Gastroesophageal sphincter (tissue), 4 donors: ENCODE data around the gene COL4A2. TPM values are rescaled to one million over a fixed set of nuclear protein-coding genes. Genes with fewer than 3 reads are reported as not detected.
A peak's percentile ranks its signal among the peaks of the same experiment; 100 is the strongest.

Experiments used
- ATAC-seq: fragments of 150-250 bp; one replicate; pipeline ENCODE4 v1.9.1; 2016; ENCODE audit warnings: mild to moderate bottlenecking, moderate library complexity
- H3K27ac ChIP-seq, 4 donors: fragments of 200-600 bp; sonication (generic) in 3 of 4; 1 replicate in 3 of 4; 2 replicates in 1 of 4; pipeline ENCODE4 v1.5.1; 2016 to 2019
- H3K27me3 ChIP-seq: fragments of 200-600 bp; sonication (generic); one replicate; pipeline ENCODE4 v1.5.1; 2019
- H3K36me3 ChIP-seq, 2 donors: fragments of 200-600 bp; sonication (generic); one replicate each; pipeline ENCODE4 v1.5.1; 2019; ENCODE audit warnings: control low read depth in 1 of 2
- H3K4me1 ChIP-seq, 3 donors: fragments of 200-600 bp; sonication (generic); 1 replicate in 2 of 3; 2 replicates in 1 of 3; pipeline ENCODE4 v1.5.1; 2016 to 2019; ENCODE audit warnings: control low read depth in 2 of 3
- H3K4me3 ChIP-seq, 2 donors: fragments of 200-600 bp; sonication (generic); one replicate each; pipeline ENCODE4 v1.5.1; 2019; ENCODE audit warnings: mild to moderate bottlenecking in 1 of 2, moderate library complexity in 1 of 2
- H3K9me3 ChIP-seq, 3 donors: fragments of 200-600 bp; sonication (generic); one replicate each; pipeline ENCODE4 v1.5.1; 2017 to 2019; ENCODE audit warnings: control low read depth in 2 of 3
- EP300 ChIP-seq: sonication (generic); formaldehyde crosslinking; IDR thresholded peaks from one replicate; pipeline ENCODE4 v1.6.1; 2017; ENCODE audit warnings: antibody characterized with exemption, mild to moderate bottlenecking
- POLR2A ChIP-seq, 2 donors: fragments of 450-650 bp; IDR thresholded peaks; one replicate each; pipeline ENCODE4 v1.6.1; 2017; ENCODE audit warnings: antibody characterized with exemption in 2 of 2, mild to moderate bottlenecking in 2 of 2, moderate library complexity in 1 of 2
- POLR2AphosphoS5 ChIP-seq: sonication (generic); formaldehyde crosslinking; IDR thresholded peaks from one replicate; pipeline ENCODE4 v1.6.1; 2017; ENCODE audit warnings: antibody characterized with exemption
- WGBS, 2 donors: methylation state at CpG; one replicate each; pipeline ENCODE4 v1.1.5; 2018; ENCODE audit warnings: low coverage in 1 of 2; 5-methylcytosine and 5-hydroxymethylcytosine counted together
- total RNA-seq, 4 donors: library from RNA; depleted of rRNA; stranded (reverse); fragments of >200 nt; gene quantifications; one replicate each; pipeline ENCODE4 v1.1.0, GENCODE V29; 2016
- TF ChIP-seq, protein P1 (sequence below), 4 experiments: fragments of 200-600 bp in 2 of 4; fragments of 450-650 bp in 2 of 4; sonication (generic) in 1 of 4; IDR thresholded peaks; one replicate each; pipeline ENCODE4 v1.5.1; 2017 to 2019; ENCODE audit warnings: antibody characterized with exemption in 4 of 4, mild to moderate bottlenecking in 2 of 4, moderate library complexity in 2 of 4

COL4A2 gene
- total RNA-seq, 4 donors from 2014 or later = 478 to 945 (median 543) TPM

DNA sequence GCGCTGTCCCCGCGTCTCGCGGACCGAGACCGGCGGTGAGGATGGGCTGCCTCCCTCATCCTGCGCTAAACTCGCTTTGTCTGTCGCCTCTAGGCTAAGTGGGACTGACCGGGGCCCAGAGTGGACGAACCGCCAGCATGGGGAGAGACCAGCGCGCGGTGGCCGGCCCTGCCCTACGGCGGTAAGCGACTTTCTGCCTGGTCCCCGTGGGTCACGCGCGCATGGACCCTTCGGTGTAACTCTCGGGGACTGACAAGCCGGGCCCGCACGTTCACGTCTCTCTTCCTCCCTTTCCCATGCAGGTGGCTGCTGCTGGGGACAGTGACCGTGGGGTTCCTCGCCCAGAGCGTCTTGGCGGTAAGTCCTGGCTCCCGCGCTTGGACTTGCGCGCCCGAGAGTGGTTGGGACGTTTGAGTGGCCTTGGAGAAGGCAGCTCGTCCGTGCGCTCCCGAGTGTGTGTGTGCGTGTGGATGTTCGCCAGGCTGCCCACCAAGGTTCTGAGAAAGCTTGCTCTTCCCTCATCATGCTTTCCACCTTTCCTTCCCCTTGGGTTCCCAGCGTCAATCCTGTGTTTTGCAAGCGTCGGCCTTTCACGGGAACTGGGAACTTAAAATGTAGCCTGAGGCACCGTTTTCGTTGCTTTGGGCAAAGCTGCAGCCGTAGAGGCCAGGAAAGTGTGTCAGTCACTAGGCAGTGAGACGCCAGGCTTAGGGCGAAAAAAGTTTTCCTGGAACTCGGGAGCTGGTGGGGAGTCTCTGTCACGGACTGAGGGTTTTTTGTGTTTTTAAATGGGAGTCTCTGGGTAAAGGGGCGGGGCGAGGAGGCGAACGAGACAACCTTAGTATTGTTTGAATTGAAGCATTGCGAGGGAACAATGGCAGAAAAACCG lies 927 bp downstream of the COL4A2 start:
- Histone ChIP-seq H3K27me3 (no peaks in the 10 kb centered on the region), H3K27ac (peak overlapping the region; percentile 95 to 99 (median 98)), H3K36me3 (no peaks in the 10 kb centered on the region), H3K4me1 (peaks cover 0 to 67% (median 32%) of the 10 kb centered on the region in 3 donors), H3K9me3 (no peaks in the 10 kb centered on the region), H3K4me3 (peak overlapping the region; percentile 89 to 98)
- WGBS, 2 donors = 0 to 7% methylated on average over 3 to 17 of the region's 64 CpGs
- TF ChIP-seq POLR2AphosphoS5 = peak; percentile 66
- TF ChIP-seq, protein P1, sequence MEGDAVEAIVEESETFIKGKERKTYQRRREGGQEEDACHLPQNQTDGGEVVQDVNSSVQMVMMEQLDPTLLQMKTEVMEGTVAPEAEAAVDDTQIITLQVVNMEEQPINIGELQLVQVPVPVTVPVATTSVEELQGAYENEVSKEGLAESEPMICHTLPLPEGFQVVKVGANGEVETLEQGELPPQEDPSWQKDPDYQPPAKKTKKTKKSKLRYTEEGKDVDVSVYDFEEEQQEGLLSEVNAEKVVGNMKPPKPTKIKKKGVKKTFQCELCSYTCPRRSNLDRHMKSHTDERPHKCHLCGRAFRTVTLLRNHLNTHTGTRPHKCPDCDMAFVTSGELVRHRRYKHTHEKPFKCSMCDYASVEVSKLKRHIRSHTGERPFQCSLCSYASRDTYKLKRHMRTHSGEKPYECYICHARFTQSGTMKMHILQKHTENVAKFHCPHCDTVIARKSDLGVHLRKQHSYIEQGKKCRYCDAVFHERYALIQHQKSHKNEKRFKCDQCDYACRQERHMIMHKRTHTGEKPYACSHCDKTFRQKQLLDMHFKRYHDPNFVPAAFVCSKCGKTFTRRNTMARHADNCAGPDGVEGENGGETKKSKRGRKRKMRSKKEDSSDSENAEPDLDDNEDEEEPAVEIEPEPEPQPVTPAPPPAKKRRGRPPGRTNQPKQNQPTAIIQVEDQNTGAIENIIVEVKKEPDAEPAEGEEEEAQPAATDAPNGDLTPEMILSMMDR (IDR thresholded peaks at IDR 0.05) = no peak
- ATAC-seq = peak; percentile 3

GRCh38 chr13:110308656-110309359 lies 1.7 kb downstream of the COL4A2 start:
- Histone ChIP-seq H3K27me3 (no peaks in the 10 kb centered on the region), H3K9me3 (no peaks in the 10 kb centered on the region), H3K4me1 (peaks cover 0 to 65% (median 29%) of the 10 kb centered on the region in 3 donors), H3K4me3 (peak overlapping the region; percentile 89 to 98), H3K36me3 (no peaks in the 10 kb centered on the region), H3K27ac (peak overlapping the region; percentile 95 to 99 (median 98))
- WGBS, 2 donors = 0 to 2% methylated on average over 14 to 24 of the region's 31 CpGs
- ATAC-seq = no peak
- TF ChIP-seq POLR2AphosphoS5 (no peak), POLR2A (IDR thresholded peaks at IDR 0.05) (no peak), EP300 (no peak)
- TF ChIP-seq, protein P1 (IDR thresholded peaks at IDR 0.05) = no peak

DNA sequence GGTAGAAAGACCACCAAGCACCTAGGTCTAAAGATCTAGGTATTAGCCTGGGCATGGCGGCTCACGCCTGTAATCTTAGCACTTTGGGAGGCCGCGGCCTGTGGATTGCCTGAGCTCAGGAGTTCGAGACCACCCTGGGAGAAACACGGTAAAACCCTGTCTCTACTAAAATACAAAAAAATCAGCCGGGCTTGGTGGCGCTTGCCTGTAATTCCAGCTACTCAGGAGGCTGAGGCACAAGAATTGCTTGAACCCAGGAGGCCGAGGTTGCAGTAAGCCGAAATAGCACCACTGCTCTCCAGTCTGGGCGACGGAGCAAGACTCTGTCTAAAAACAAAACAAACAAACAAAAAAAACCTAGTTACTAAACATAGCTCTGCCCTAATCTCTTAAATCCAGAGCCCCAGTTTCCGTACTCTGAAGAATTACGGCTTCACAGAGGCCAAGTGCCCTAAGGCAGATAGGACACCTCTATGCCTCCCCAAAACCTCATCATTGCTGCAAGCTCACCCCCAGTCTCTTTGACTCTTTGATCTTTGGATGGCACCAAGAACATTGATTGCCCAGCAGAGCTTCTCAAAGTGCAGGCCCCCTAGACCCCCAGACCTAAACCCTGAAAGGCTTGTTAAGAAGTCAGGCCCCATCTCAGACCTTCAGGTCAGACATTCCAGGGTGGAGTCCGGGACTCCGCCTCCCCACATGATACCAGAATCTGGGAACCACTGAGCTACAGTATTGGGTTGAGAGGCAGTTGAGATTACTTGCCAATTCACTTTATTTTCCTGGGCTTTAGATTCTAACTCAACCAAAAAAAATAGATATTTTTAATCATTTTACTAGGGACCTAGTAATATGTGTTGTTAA lies 2.8 kb downstream of the COL4A2 start:
- Histone ChIP-seq H3K4me1 (peaks cover 1 to 65% (median 33%) of the 10 kb centered on the region in 3 donors), H3K9me3 (no peaks in the 10 kb centered on the region), H3K27ac (peak overlapping the region; percentile 95 to 99 (median 98)), H3K27me3 (no peaks in the 10 kb centered on the region), H3K36me3 (no peaks in the 10 kb centered on the region), H3K4me3 (peak overlapping the region; percentile 89 to 98)
- no peak for TF ChIP-seq POLR2AphosphoS5
- TF ChIP-seq EP300 = no peak
- TF ChIP-seq POLR2A (IDR thresholded peaks at IDR 0.05) = no peak
- TF ChIP-seq, protein P1 (IDR thresholded peaks at IDR 0.05) = no peak
- 34 to 61% methylated on average over 4 to 9 of the region's 16 CpGs for WGBS, 2 donors
- ATAC-seq = no peak

GRCh38 chr13:110310541-110311442 lies 3.7 kb downstream of the COL4A2 start:
- Histone ChIP-seq H3K36me3 (no peaks in the 10 kb centered on the region), H3K27me3 (no peaks in the 10 kb centered on the region), H3K4me3 (peak overlapping the region; percentile 5 to 98), H3K4me1 (peaks cover 2 to 68% (median 42%) of the 10 kb centered on the region in 3 donors), H3K9me3 (no peaks in the 10 kb centered on the region), H3K27ac (peak overlapping the region; percentile 95 to 99 (median 98))
- 48 to 60% methylated on average over 8 of the region's 14 CpGs for WGBS, 2 donors
- TF ChIP-seq, protein P1 (IDR thresholded peaks at IDR 0.05) = no peak
- no peak for TF ChIP-seq EP300
- TF ChIP-seq POLR2A (IDR thresholded peaks at IDR 0.05) = no peak
- no peak for TF ChIP-seq POLR2AphosphoS5
- ATAC-seq = no peak
